Upper lobe of left lung (tissue), 6 donors: ENCODE data around the gene AHSA1. TPM values are rescaled to one million over a fixed set of nuclear protein-coding genes. Genes with fewer than 3 reads are reported as not detected.

Experiments used
- ATAC-seq, 2 donors: fragments of 200-7000 bp; cut with Tn5 transposase; one replicate each; pipeline ENCODE4 v1.9.1; 2022; ENCODE audit warnings: mild to moderate bottlenecking in 2 of 2, moderate library complexity in 2 of 2; ENCODE audit not compliant: low FRiP score in 2 of 2
- DNase-seq, 2 donors: peaks; one replicate each; pipeline ENCODE4 v3.0.0-alpha.2; 2019 to 2020
- H3K27ac ChIP-seq, 4 donors: fragments of 200-600 bp; sonication (generic); one replicate each; pipeline ENCODE4 v1.5.1; 2016 to 2019
- H3K27me3 ChIP-seq, 4 donors: fragments of 200-600 bp; sonication (generic); one replicate each; pipeline ENCODE4 v1.5.1; 2017 to 2019
- H3K36me3 ChIP-seq, 4 donors: fragments of 200-600 bp; sonication (generic); one replicate each; pipeline ENCODE4 v1.5.1; 2016 to 2019
- H3K4me1 ChIP-seq, 4 donors: fragments of 200-600 bp; sonication (generic); one replicate each; pipeline ENCODE4 v1.5.1; 2018 to 2019
- H3K4me3 ChIP-seq, 4 donors: fragments of 200-600 bp; sonication (generic); one replicate each; pipeline ENCODE4 v1.5.1; 2017 to 2019; ENCODE audit warnings: mild to moderate bottlenecking in 2 of 4, moderate library complexity in 1 of 4
- H3K9me3 ChIP-seq, 4 donors: fragments of 200-600 bp; sonication (generic); one replicate each; pipeline ENCODE4 v1.5.1; 2018 to 2019
- EP300 ChIP-seq, 4 donors: sonication (generic); formaldehyde crosslinking; IDR thresholded peaks; one replicate each; pipeline ENCODE4 v1.5.1; 2017; ENCODE audit warnings: antibody characterized with exemption in 4 of 4, control low read depth in 2 of 4
- POLR2A ChIP-seq, 4 donors: fragments of 450-650 bp; IDR thresholded peaks; one replicate each; pipeline ENCODE4 v1.5.1; 2016 to 2017; ENCODE audit warnings: antibody characterized with exemption in 4 of 4, mild to moderate bottlenecking in 2 of 4
- POLR2AphosphoS5 ChIP-seq, 2 donors: sonication (generic); formaldehyde crosslinking; IDR thresholded peaks; one replicate each; pipeline ENCODE4 v1.5.1; 2017; ENCODE audit warnings: antibody characterized with exemption in 2 of 2
- WGBS, 2 donors: methylation state at CpG; one replicate each; pipeline ENCODE4 v1.1.5; 2017 to 2018; 5-methylcytosine and 5-hydroxymethylcytosine counted together
- total RNA-seq, 6 donors: library from RNA; depleted of rRNA in 4 of 6; stranded (reverse); fragments of >200 nt in 4 of 6; gene quantifications; one replicate each; pipeline versions ENCODE4 v1.1.0 to v1.2.1, GENCODE V29; 2016 to 2021
- TF ChIP-seq, protein P1 (sequence below), 6 experiments: fragments of 450-650 bp in 4 of 6; fragments of 200-600 bp in 2 of 6; sonication (generic) in 2 of 6; IDR thresholded peaks; one replicate each; pipeline ENCODE4 v1.5.1; 2016 to 2019; ENCODE audit warnings: antibody characterized with exemption in 6 of 6
- donor health status: DM: no; HTN: no; CAD: no; lungs with moderate emphysema.
- donor health status: DM: no; HTN: yes; CAD: no; lungs with severe emphysema.

Gene AHSA1
- total RNA-seq, 6 donors from 2014 or later, result 41.9 to 110 (median 93.3) TPM

DNA sequence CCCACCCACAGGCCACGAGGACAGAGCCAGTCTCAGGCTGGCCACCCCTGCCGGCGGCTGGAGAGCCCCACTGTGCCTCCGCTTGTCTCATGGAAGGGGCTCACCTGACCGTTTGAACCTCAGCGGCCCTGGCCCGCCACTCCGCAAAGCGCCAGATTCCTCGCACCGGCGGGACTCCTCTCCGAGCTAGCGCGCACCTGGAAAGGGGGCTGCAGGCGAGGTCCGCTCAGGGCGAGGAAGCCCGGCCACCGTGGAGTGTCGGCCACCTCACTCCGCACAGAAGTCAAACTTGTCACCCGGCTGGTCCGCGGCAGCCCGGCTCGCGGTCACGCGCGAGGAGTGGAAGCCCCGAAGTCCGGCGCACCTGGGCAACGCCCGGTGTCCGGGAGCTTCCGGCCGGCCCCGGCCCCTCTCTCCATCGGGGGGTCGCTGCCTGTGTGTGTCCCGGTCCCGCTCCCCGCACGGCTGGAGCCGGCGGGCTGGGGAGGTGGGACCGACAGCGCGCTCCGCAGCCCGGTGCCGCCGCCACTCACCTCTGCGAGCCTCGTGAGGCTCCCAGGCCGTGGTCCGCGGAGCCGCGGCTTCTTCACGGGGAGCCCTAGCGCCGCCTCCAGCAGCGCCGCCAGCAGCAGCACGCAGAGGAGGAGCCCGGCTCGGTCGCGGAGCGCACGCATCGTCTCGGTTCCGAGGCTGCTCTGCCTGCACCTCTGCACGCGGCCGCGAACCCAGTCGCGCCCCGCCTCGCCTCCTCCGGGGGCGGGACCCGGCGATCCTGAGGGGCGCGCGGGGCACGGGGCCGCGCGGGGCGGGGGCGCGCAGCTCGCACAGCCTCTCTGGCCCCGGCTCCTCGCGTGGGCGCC, 40.5 kb downstream of the AHSA1 start, which contains the start of gene ISM2:
ISM2 (minus strand) TSS at position 697 of the 860 bp plus-strand sequence; CDS start at position 674, 23 bp downstream.
- Histone ChIP-seq H3K4me3 (peak within 1 kb of the TSS; percentile 10 to 63 (median 56)), H3K27ac (no peak within 1 kb of the TSS), H3K36me3 (no peaks in the 10 kb centered on the region), H3K9me3 (no peaks in the 10 kb centered on the region), H3K4me1 (peaks cover 12 to 20% (median 15%) of the 10 kb centered on the region in 4 donors), H3K27me3 (peaks cover 0 to 23% (median 17%) of the 10 kb centered on the region in 4 donors)
- ATAC-seq (peak; percentile 31 to 70), DNase-seq (peak; percentile 20 to 90)
- 7 to 13% methylated on average over 12 to 45 of the region's 104 CpGs for WGBS, 2 donors
- TF ChIP-seq EP300 (IDR thresholded peaks at IDR 0.05), result no peak

DNA sequence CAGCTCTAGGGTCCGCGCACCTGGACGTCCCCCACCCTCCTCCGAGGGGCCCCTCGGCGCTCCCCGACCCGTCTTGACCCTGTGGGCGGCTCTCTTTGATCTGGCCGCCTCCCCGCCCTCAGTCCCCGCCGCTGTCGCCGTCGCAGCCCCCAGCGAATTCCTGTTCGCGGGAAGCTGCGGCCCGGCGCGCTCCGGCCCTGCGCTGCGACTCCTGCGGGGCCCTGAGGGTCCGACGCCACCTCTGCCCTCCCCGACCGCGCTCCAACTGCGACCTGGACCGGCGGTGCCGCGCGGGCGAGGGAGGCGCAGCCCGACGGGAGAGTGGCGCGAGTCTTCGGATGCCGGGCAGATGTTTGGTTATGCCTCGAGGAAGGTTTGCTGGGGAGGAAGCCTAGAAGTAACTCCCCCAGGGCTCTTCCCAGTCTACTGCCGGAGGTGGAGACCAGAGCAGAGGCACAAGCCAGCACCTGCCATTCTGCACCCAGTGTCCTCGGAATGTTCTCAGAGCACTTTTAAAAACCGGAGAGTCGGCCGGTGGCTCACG, 41.2 kb downstream of the AHSA1 start:
- peak overlapping the region in 3 of 4 donors; percentile 54 to 63 (median 58) for H3K4me3 ChIP-seq
- H3K9me3 ChIP-seq, result no peaks in the 10 kb centered on the region
- peaks cover 12 to 20% (median 15%) of the 10 kb centered on the region in 4 donors for H3K4me1 ChIP-seq
- 6% methylated on average over 33 of the region's 53 CpGs; no CpG with 5 or more reads in 1 of the 2 donors for WGBS, 2 donors
- TF ChIP-seq POLR2AphosphoS5 (IDR thresholded peaks at IDR 0.05) (no peak), POLR2A (IDR thresholded peaks at IDR 0.05) (no peak), EP300 (IDR thresholded peaks at IDR 0.05) (no peak)
- TF ChIP-seq, protein P1, sequence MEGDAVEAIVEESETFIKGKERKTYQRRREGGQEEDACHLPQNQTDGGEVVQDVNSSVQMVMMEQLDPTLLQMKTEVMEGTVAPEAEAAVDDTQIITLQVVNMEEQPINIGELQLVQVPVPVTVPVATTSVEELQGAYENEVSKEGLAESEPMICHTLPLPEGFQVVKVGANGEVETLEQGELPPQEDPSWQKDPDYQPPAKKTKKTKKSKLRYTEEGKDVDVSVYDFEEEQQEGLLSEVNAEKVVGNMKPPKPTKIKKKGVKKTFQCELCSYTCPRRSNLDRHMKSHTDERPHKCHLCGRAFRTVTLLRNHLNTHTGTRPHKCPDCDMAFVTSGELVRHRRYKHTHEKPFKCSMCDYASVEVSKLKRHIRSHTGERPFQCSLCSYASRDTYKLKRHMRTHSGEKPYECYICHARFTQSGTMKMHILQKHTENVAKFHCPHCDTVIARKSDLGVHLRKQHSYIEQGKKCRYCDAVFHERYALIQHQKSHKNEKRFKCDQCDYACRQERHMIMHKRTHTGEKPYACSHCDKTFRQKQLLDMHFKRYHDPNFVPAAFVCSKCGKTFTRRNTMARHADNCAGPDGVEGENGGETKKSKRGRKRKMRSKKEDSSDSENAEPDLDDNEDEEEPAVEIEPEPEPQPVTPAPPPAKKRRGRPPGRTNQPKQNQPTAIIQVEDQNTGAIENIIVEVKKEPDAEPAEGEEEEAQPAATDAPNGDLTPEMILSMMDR (IDR thresholded peaks at IDR 0.05), result no peak
- peaks cover 0 to 23% (median 17%) of the 10 kb centered on the region in 4 donors for H3K27me3 ChIP-seq
- DNase-seq (no peak), ATAC-seq (peak in 1 of 2 donors; percentile 15)
- H3K36me3 ChIP-seq, result no peaks in the 10 kb centered on the region
- no peak overlapping the region for H3K27ac ChIP-seq

DNA sequence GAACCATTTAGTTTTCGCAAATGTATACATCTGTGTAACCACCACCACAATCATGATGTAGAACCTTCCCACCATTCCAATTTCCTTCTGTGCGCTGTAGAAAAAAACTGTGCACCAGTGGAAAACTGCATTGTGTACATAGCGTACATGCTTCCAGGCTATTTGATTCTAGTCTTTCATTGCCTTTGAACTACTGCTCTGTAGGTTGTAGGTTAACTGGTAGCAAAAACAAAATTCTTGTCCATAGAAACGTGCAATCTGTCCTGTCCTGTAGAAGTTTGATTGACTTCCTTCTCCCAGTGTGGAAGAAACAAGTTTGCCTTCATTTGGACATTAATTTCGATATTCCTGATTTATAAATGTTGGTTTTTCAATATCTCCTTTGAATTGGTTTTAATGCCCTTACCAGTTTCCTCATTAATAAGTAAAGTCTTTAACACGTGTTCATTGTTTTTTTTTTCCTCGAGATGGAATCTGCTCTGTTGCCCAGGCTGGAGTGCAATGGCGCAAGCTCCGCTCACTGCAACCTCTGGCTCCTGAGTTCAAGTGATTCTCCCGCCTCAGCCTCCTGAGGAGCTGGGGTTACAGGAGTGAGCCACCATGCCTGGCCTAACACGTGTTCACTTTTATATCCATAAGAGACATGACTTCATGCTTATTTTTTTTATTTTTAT, 44.4 kb downstream of the AHSA1 start:
- 77 to 78% methylated on average over 11 of the region's 11 CpGs for WGBS, 2 donors
- H3K27ac ChIP-seq, result no peak overlapping the region
- peaks cover 0 to 23% (median 17%) of the 10 kb centered on the region in 4 donors for H3K27me3 ChIP-seq
- DNase-seq (no peak), ATAC-seq (no peak)
- peaks cover 12 to 20% (median 15%) of the 10 kb centered on the region in 4 donors for H3K4me1 ChIP-seq
- no peaks in the 10 kb centered on the region for H3K9me3 ChIP-seq
- TF ChIP-seq, protein P1 (IDR thresholded peaks at IDR 0.05), result no peak
- TF ChIP-seq POLR2A (IDR thresholded peaks at IDR 0.05) (no peak), EP300 (IDR thresholded peaks at IDR 0.05) (no peak), POLR2AphosphoS5 (IDR thresholded peaks at IDR 0.05) (no peak)
- H3K4me3 ChIP-seq, result no peak overlapping the region
- H3K36me3 ChIP-seq, result peaks cover 0 to 13% (median 3%) of the 10 kb centered on the region in 4 donors

DNA sequence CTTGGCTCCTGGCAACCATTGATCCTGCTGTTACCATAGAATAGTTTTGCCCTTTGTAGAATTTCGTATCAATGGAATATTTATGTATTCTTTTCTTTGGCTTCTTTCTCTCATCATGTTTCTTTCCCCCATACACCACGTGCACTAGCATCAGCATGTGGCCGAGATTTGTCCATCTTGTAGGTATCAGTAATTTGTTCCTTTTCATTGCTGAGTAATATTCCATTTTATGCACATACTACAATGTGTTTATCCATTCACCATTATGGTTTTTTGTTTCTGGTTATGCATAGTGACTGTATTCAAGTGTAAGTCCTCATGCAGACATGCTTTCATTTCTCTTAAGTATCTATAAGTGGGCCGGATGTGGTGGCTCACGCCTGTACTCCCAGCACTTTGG, 45.2 kb downstream of the AHSA1 start:
- peaks cover 0 to 19% (median 13%) of the 10 kb centered on the region in 4 donors for H3K27me3 ChIP-seq
- ATAC-seq (no peak), DNase-seq (no peak)
- no peaks in the 10 kb centered on the region for H3K9me3 ChIP-seq
- 96 to 98% methylated on average over 5 of the region's 5 CpGs for WGBS, 2 donors
- peaks cover 0 to 22% (median 6%) of the 10 kb centered on the region in 4 donors for H3K36me3 ChIP-seq
- no peak overlapping the region for H3K4me3 ChIP-seq
- TF ChIP-seq POLR2AphosphoS5 (IDR thresholded peaks at IDR 0.05) (no peak), POLR2A (IDR thresholded peaks at IDR 0.05) (no peak), EP300 (IDR thresholded peaks at IDR 0.05) (no peak)
- TF ChIP-seq, protein P1 (IDR thresholded peaks at IDR 0.05), result no peak
- H3K4me1 ChIP-seq, result peaks cover 9 to 16% (median 11%) of the 10 kb centered on the region in 4 donors
- no peak overlapping the region for H3K27ac ChIP-seq

DNA sequence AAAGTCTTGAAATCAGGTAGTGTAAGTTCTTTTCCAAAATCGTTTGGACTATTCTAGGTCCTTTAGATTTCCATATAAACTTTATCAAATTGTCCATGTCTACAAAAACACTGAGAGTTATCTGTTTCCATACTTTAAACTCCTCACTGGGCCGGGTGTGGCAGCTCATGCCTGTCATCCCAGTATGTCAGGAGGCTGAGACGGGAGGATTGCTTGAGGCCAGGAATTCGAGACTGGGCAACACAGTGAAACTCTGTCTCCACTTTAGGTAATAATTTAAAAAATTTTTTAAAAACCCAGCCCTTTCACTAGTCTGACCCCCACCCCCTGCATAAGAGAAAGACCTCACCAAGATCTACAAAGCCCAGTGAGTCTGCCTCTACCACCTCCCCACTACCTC, 47.1 kb downstream of the AHSA1 start:
- Histone ChIP-seq H3K36me3 (peaks cover 0 to 37% (median 7%) of the 10 kb centered on the region in 4 donors), H3K27me3 (peaks cover 0 to under 1% (median 0%) of the 10 kb centered on the region in 4 donors), H3K4me3 (no peak overlapping the region), H3K9me3 (no peaks in the 10 kb centered on the region), H3K4me1 (no peaks in the 10 kb centered on the region), H3K27ac (no peak overlapping the region)
- DNase-seq, result no peak
- no peak for ATAC-seq
- no peak for TF ChIP-seq POLR2AphosphoS5 (IDR thresholded peaks at IDR 0.05)
- no peak for TF ChIP-seq EP300 (IDR thresholded peaks at IDR 0.05)
- TF ChIP-seq, protein P1 (IDR thresholded peaks at IDR 0.05), result no peak
- TF ChIP-seq POLR2A (IDR thresholded peaks at IDR 0.05), result no peak
- 71 to 72% methylated on average over 4 of the region's 4 CpGs for WGBS, 2 donors
